Endodermal cell (in vitro differentiated cells): Measurements from ENCODE around the gene TMEM41B. TPM values are rescaled to one million over a fixed set of nuclear protein-coding genes. Genes with fewer than 3 reads are reported as not detected.
A peak's percentile ranks its signal among the peaks of the same experiment; 100 is the strongest.

ENCODE experiments used
- DNase-seq: peaks from one replicate; pipeline ENCODE4 v3.0.0-alpha.2; 2017
- H3K27ac ChIP-seq: 2 replicates; pipeline ENCODE4 v1.5.1; 2013; ENCODE audit warnings: mild to moderate bottlenecking, low read depth, low read length, moderate library complexity
- H3K27me3 ChIP-seq: 2 replicates; pipeline ENCODE4 v1.6.1; 2013; ENCODE audit warnings: mild to moderate bottlenecking, low read length, moderate library complexity; ENCODE audit not compliant: insufficient read depth, control insufficient read depth, poor library complexity, severe bottlenecking
- H3K36me3 ChIP-seq: 2 replicates; pipeline ENCODE4 v1.7.0; 2013; ENCODE audit warnings: mild to moderate bottlenecking, low read length, moderate library complexity; ENCODE audit not compliant: control insufficient read depth, insufficient read depth
- H3K4me1 ChIP-seq: one replicate; pipeline ENCODE4 v1.7.0; 2013; ENCODE audit warnings: low read length; ENCODE audit not compliant: control insufficient read depth, insufficient read depth
- H3K4me3 ChIP-seq: 2 replicates; pipeline ENCODE4 v1.5.1; 2013; ENCODE audit warnings: mild to moderate bottlenecking, low read length, moderate library complexity
- H3K9ac ChIP-seq: 2 replicates; pipeline ENCODE4 v1.6.1; 2013; ENCODE audit warnings: mild to moderate bottlenecking, low read length, moderate library complexity; ENCODE audit not compliant: poor library complexity, severe bottlenecking; ENCODE audit errors: extremely low read depth
- H3K9me3 ChIP-seq: 2 replicates; pipeline ENCODE4 v1.6.1; 2013; ENCODE audit warnings: mild to moderate bottlenecking, low read length, moderate library complexity; ENCODE audit not compliant: control insufficient read depth
- H3K27ac Mint-ChIP-seq: 2 replicates; pipeline ENCODE4 v1.8.0; 2020; ENCODE audit warnings: mixed read lengths
- H3K27me3 Mint-ChIP-seq: 2 replicates; pipeline ENCODE4 v1.8.0; 2021; ENCODE audit warnings: mild to moderate bottlenecking, mixed read lengths; ENCODE audit not compliant: insufficient read depth
- H3K36me3 Mint-ChIP-seq: 2 replicates; pipeline ENCODE4 v1.8.0; 2020; ENCODE audit warnings: low read depth, mixed read lengths
- H3K4me1 Mint-ChIP-seq: 2 replicates; pipeline ENCODE4 v1.8.0; 2020; ENCODE audit warnings: mixed read lengths
- H3K4me3 Mint-ChIP-seq: 2 replicates; pipeline ENCODE4 v1.8.0; 2020; ENCODE audit warnings: mild to moderate bottlenecking, moderate library complexity, mixed read lengths
- H3K9me3 Mint-ChIP-seq: 2 replicates; pipeline ENCODE4 v1.8.0; 2020; ENCODE audit warnings: mild to moderate bottlenecking, mixed read lengths
- CTCF ChIP-seq: fragments of 200-600 bp; sonication (generic); conservative IDR thresholded peaks from 2 replicates; pipeline ENCODE4 v1.5.0; 2021; ENCODE audit warnings: antibody characterized with exemption, mild to moderate bottlenecking
- WGBS, 2 experiments: methylation state at CpG; one replicate each; pipeline versions ENCODE4 v1.1.5 to v1.1.7; 2013; ENCODE audit warnings: missing lambda C conversion rate in 2 of 2, mixed read lengths in 1 of 2; ENCODE audit not compliant: insufficient coverage in 1 of 2, insufficient read length in 1 of 2; 5-methylcytosine and 5-hydroxymethylcytosine counted together
- total RNA-seq, 2 donors: library from RNA; stranded (reverse); fragmentation: NEBNext Ultra II Directional in 1 of 2; extraction: Animal tissue kit (Norgen Biotek cat#: 25700) in 1 of 2; gene quantifications; 2 replicates in 1 of 2; 3 replicates in 1 of 2; pipeline ENCODE4 v1.2.1, GENCODE V29; 2021

TMEM41B gene
- total RNA-seq, 2 donors from 2014 or later: 67.8 to 68.0 TPM

- H3K9ac ChIP-seq: no peak overlapping the region
- TF ChIP-seq CTCF: no peak
- H3K27me3 Mint-ChIP-seq: no peaks in the 10 kb centered on the region
- no peak for DNase-seq
- peak overlapping the region; percentile 99 for H3K4me3 ChIP-seq
- H3K36me3 Mint-ChIP-seq: peaks cover 16% of the 10 kb centered on the region
- peaks cover 2% of the 10 kb centered on the region for H3K9me3 Mint-ChIP-seq
- peaks cover 3% of the 10 kb centered on the region for H3K4me1 ChIP-seq
- H3K27ac Mint-ChIP-seq: no peak overlapping the region
- peaks cover 19% of the 10 kb centered on the region for H3K4me1 Mint-ChIP-seq
- 88 to 97% methylated on average over 2 to 3 of the region's 3 CpGs for WGBS, 2 experiments
- H3K36me3 ChIP-seq: peaks cover 23% of the 10 kb centered on the region
- no peak overlapping the region for H3K27ac ChIP-seq
- no peaks in the 10 kb centered on the region for H3K9me3 ChIP-seq
- no peak overlapping the region for H3K4me3 Mint-ChIP-seq
- no peaks in the 10 kb centered on the region for H3K27me3 ChIP-seq
These were observed 3.8 kb downstream of the TMEM41B start for GRCh38 chr11:9310485-9311090.

- Mint-ChIP-seq H3K27ac (no peak overlapping the region), H3K4me3 (no peak overlapping the region), H3K36me3 (peaks cover 12% of the 10 kb centered on the region), H3K9me3 (peaks cover 2% of the 10 kb centered on the region), H3K4me1 (no peaks in the 10 kb centered on the region), H3K27me3 (no peaks in the 10 kb centered on the region)
- no peak for TF ChIP-seq CTCF
- Histone ChIP-seq H3K4me1 (no peaks in the 10 kb centered on the region), H3K27ac (no peak overlapping the region), H3K4me3 (no peak overlapping the region), H3K9me3 (no peaks in the 10 kb centered on the region), H3K9ac (no peak overlapping the region), H3K36me3 (peaks cover 19% of the 10 kb centered on the region), H3K27me3 (no peaks in the 10 kb centered on the region)
- no peak for DNase-seq
- WGBS, 2 experiments: 100% methylated on average over 2 of the region's 3 CpGs; no CpG with 5 or more reads in 1 of the 2 experiments
These were observed 10.2 kb downstream of the TMEM41B start for GRCh38 chr11:9304178-9304577.

GRCh38 chr11:9302448-9302847 lies 11.9 kb downstream of the TMEM41B start:
- no peak for DNase-seq
- H3K4me1 Mint-ChIP-seq: no peaks in the 10 kb centered on the region
- Histone ChIP-seq H3K27me3 (no peaks in the 10 kb centered on the region), H3K27ac (no peak overlapping the region), H3K9ac (no peak overlapping the region), H3K36me3 (peaks cover 23% of the 10 kb centered on the region), H3K4me1 (no peaks in the 10 kb centered on the region), H3K9me3 (no peaks in the 10 kb centered on the region), H3K4me3 (no peak overlapping the region)
- H3K9me3 Mint-ChIP-seq: no peaks in the 10 kb centered on the region
- WGBS, 2 experiments: no CpG with 5 or more reads among the region's 3 CpGs
- TF ChIP-seq CTCF: no peak
- no peaks in the 10 kb centered on the region for H3K27me3 Mint-ChIP-seq
- H3K4me3 Mint-ChIP-seq: no peak overlapping the region
- peaks cover 13% of the 10 kb centered on the region for H3K36me3 Mint-ChIP-seq
- H3K27ac Mint-ChIP-seq: no peak overlapping the region
